Heart left ventricle (tissue), 16 donors: Measurements from ENCODE around the gene SEMA3E. TPM values are rescaled to one million over a fixed set of nuclear protein-coding genes. Genes with fewer than 3 reads are reported as not detected.
"Not testable (repeated sequence)": the region's sequence is repeated elsewhere in the genome, so short reads cannot be mapped to it uniquely, and the experiment has no call there.

Experiments
- ATAC-seq, 4 donors: fragments of 200-7000 bp; cut with Tn5 transposase; one replicate each; pipeline ENCODE4 v1.9.1; 2020 to 2022; ENCODE audit warnings: moderate library complexity in 4 of 4, mild to moderate bottlenecking in 3 of 4, moderate number of reproducible peaks in 1 of 4
- DNase-seq, 5 donors: peaks; one replicate each; pipeline ENCODE4 v3.0.0-alpha.2; 2020
- H3K27ac ChIP-seq, 12 donors: fragments of 200-600 bp; sonication (generic) in 4 of 12; one replicate each; pipeline versions ENCODE4 v1.5.0 to v1.8.0; 2016 to 2022; ENCODE audit warnings: mild to moderate bottlenecking in 2 of 12
- H3K27me3 ChIP-seq, 9 donors: fragments of 200-600 bp; sonication (generic) in 2 of 9; one replicate each; pipeline versions ENCODE4 v1.5.1 to v1.8.0; 2016 to 2022; ENCODE audit warnings: mild to moderate bottlenecking in 3 of 9
- H3K36me3 ChIP-seq, 9 donors: fragments of 200-600 bp; sonication (generic) in 2 of 9; one replicate each; pipeline versions ENCODE4 v1.5.0 to v1.8.0; 2018 to 2022; ENCODE audit warnings: mild to moderate bottlenecking in 2 of 9
- H3K4me1 ChIP-seq, 12 donors: fragments of 200-600 bp; sonication (generic) in 4 of 12; one replicate each; pipeline versions ENCODE4 v1.5.0 to v1.8.0; 2016 to 2022; ENCODE audit warnings: mild to moderate bottlenecking in 3 of 12
- H3K4me3 ChIP-seq, 12 donors: fragments of 200-600 bp; sonication (generic) in 4 of 12; one replicate each; pipeline versions ENCODE4 v1.5.0 to v1.8.0; 2017 to 2022; ENCODE audit warnings: mild to moderate bottlenecking in 9 of 12, moderate library complexity in 4 of 12
- H3K9me3 ChIP-seq, 12 donors: fragments of 200-600 bp; sonication (generic) in 4 of 12; one replicate each; pipeline versions ENCODE4 v1.5.0 to v1.8.0; 2016 to 2022; ENCODE audit warnings: mild to moderate bottlenecking in 1 of 12
- CTCF ChIP-seq, 12 donors: fragments of 200-600 bp; sonication (generic) in 4 of 12; IDR thresholded peaks; one replicate each; pipeline versions ENCODE4 v1.5.0 to v1.8.0; 2018 to 2022; ENCODE audit warnings: antibody characterized with exemption in 12 of 12, mild to moderate bottlenecking in 5 of 12
- POLR2A ChIP-seq, 2 donors: fragments of 450-650 bp; IDR thresholded peaks; one replicate each; pipeline ENCODE4 v1.6.1; 2017; ENCODE audit warnings: antibody characterized with exemption in 2 of 2, mild to moderate bottlenecking in 2 of 2, moderate library complexity in 2 of 2
- WGBS, 4 donors: extraction: QIAGEN DNeasy Blood & Tissue Kit in 2 of 4; methylation state at CpG; one replicate each; pipeline versions ENCODE4 v1.1.5 to v1.1.7; 2013 to 2018; 5-methylcytosine and 5-hydroxymethylcytosine counted together
- intact Hi-C, 10 donors: fragments of 100-400 bp; cut with DNase I; formaldehyde crosslinking; loops; one replicate each; pipeline versions ENCODE4 v1.11.1 to v1.14.2; 2022
- polyA plus RNA-seq, 2 donors: library from polyadenylated mRNA; stranded (reverse); fragments of 200-250 nt; gene quantifications; one replicate each; pipeline ENCODE4 v1.2.3, GENCODE V29; 2013
- total RNA-seq, 9 donors: library from RNA; depleted of rRNA in 2 of 9; stranded (reverse); fragments of >200 nt in 2 of 9; fragmentation: NEBNext Ultra II Directional in 3 of 9; extraction: Animal tissue kit (Norgen Biotek cat#: 25700) in 3 of 9; gene quantifications; one replicate each; pipeline versions ENCODE4 v1.1.0 to v1.2.4, GENCODE V29; 2016 to 2023
- donor health status: ischemic (EF 13 %, LVEDD 7.1; RV severe dilation, severe dysfunction).
- donor health status: healthy with polysubstance abuse.
- donor health status: DM: no; HTN: yes; CAD: no.
- donor health status: DM: no; HTN: no; CAD: no.
- donor health status: ischemic (EF 25% LVEDD 6.9; RV normal size, moderate dysfunction).
- donor health status: ischemic (EF 25% LVEDD 5.7; RV mildly dilated, moderate dysfunction).
- donor health status: healthy.
- donor health status: DM: yes; HTN: yes; CAD: no.
- donor health status: ischemic (EF 35%, LVEDD 5.7; RV mildly dilated, moderate dysfunction).
- donor health status: nonischemic (EF 11% LVEDD 7.7; RV severe dilation, severe dysfunction).
- donor health status: DM: yes; HTN: yes; CAD: no.
- donor health status: PGD.
- donor health status: ischemic (EF 29% LVEDD 5.4; RV normal size, mild dysfunction).
- donor health status: nonischemic (EF 23%, LVEDD 6.1; RV moderate dilation, normal function).

The SEMA3E gene
- total and polyA plus RNA-seq, 11 donors: 0.04 to 1.2 (median 0.17) TPM; not detected in 3

- Histone ChIP-seq H3K27me3 (no peaks in the 10 kb centered on the region), H3K36me3 (no peaks in the 10 kb centered on the region), H3K27ac (no peak overlapping the region), H3K9me3 (no peaks in the 10 kb centered on the region), H3K4me3 (no peak overlapping the region), H3K4me1 (no peaks in the 10 kb centered on the region)
- 44 to 72% (median 56%) methylated on average over 3 of the region's 3 CpGs for WGBS, 4 donors
- no peak for DNase-seq
- ATAC-seq: no peak
- TF ChIP-seq CTCF (IDR thresholded peaks at IDR 0.05) (no peak), POLR2A (IDR thresholded peaks at IDR 0.05) (no peak)
- intact Hi-C loops: no loop called here
Measured at GRCh38 chr7:83684928-83685327, 36.0 kb upstream of the SEMA3E start.

- ATAC-seq: no peak
- intact Hi-C loops: no loop called here
- no peak for DNase-seq
- H3K9me3 ChIP-seq: no peaks in the 10 kb centered on the region
- H3K27ac ChIP-seq: no peak overlapping the region
- TF ChIP-seq POLR2A (IDR thresholded peaks at IDR 0.05) (no peak), CTCF (IDR thresholded peaks at IDR 0.05) (no peak)
- H3K4me3 ChIP-seq: no peak overlapping the region
- WGBS, 4 donors: 72 to 83% (median 80%) methylated on average over 4 of the region's 4 CpGs
- H3K27me3 ChIP-seq: no peaks in the 10 kb centered on the region
- H3K36me3 ChIP-seq: no peaks in the 10 kb centered on the region
- H3K4me1 ChIP-seq: no peaks in the 10 kb centered on the region
Measured at GRCh38 chr7:83681200-83681778, 32.4 kb upstream of the SEMA3E start.

GRCh38 chr7:83677180-83677866 is 28.4 kb upstream of the SEMA3E start:
- intact Hi-C loops: loop anchor here in 1 of 10 donors (10.0 kb wide), 1 partner anchor 57 kb away; no protein-coding TSS in a partner anchor
- DNase-seq (peak in 2 of 5 donors; percentile 31 to 35), ATAC-seq (peak in 3 of 4 donors; percentile 39 to 84 (median 48))
- H3K9me3 ChIP-seq: no peaks in the 10 kb centered on the region
- no peak overlapping the region for H3K4me3 ChIP-seq
- WGBS, 4 donors: 47 to 65% (median 56%) methylated on average over 4 of the region's 4 CpGs
- TF ChIP-seq CTCF (IDR thresholded peaks at IDR 0.05) (no peak), POLR2A (IDR thresholded peaks at IDR 0.05) (no peak)
- H3K36me3 ChIP-seq: no peaks in the 10 kb centered on the region
- no peak overlapping the region for H3K27ac ChIP-seq
- no peaks in the 10 kb centered on the region for H3K4me1 ChIP-seq
- H3K27me3 ChIP-seq: no peaks in the 10 kb centered on the region

GRCh38 chr7:83673291-83673690 is 24.4 kb upstream of the SEMA3E start:
- intact Hi-C loops: loop anchor here in 1 of 10 donors (10.0 kb wide), 1 partner anchor 62 kb away; no protein-coding TSS in a partner anchor
- 96 to 100% (median 98%) methylated on average over 4 to 28 of the region's 28 CpGs for WGBS, 4 donors
- ATAC-seq, H3K4me3 ChIP-seq, H3K36me3 ChIP-seq, H3K27me3 ChIP-seq, H3K9me3 ChIP-seq, H3K27ac ChIP-seq, H3K4me1 ChIP-seq, DNase-seq: not testable (repeated sequence)
